ENCODE data around the gene GARNL3. TPM values are rescaled to one million over a fixed set of nuclear protein-coding genes. Genes with fewer than 3 reads are reported as not detected.

The GARNL3 gene
- total and polyA plus RNA-seq, 2 of the 13 experiments (the other 11 are each of a cell fraction or from before 2014, with no cell fraction given), result 3.9 to 11.0 TPM

GRCh38 chr9:127279717-127280285, 15.2 kb downstream of the GARNL3 start:
- BruUV-seq (replicated peaks), result no TSS peak
- no peak overlapping the region for H3K9ac ChIP-seq (ENCODE audit: insufficient read depth, low read depth, low read length)
- H4K20me1 ChIP-seq (ENCODE audit: insufficient read depth, low read length), result no peaks in the 10 kb centered on the region
- 83% methylated on average over 3 of the region's 3 CpGs for WGBS (ENCODE audit: low lambda C conversion rate)
- TF ChIP-seq ZNF20 (CRISPR knock-in tag; IDR thresholded peaks at IDR 0.05) (no peak), ZNF367 (CRISPR knock-in tag; IDR thresholded peaks at IDR 0.05; ENCODE audit: borderline replicate concordance) (no peak), ZNF720 (CRISPR knock-in tag; IDR thresholded peaks at IDR 0.05) (no peak), ZUFSP (CRISPR knock-in tag; IDR thresholded peaks at IDR 0.05; ENCODE audit: borderline replicate concordance) (no peak), E2F1 (CRISPR knock-in tag; IDR thresholded peaks at IDR 0.05) (no peak), NR3C1 (CRISPR knock-in tag; IDR thresholded peaks at IDR 0.05) (no peak), POLR2AphosphoS5 (IDR thresholded peaks at IDR 0.05; ENCODE audit: low read depth, low read length) (no peak), TBX3 (IDR thresholded peaks at IDR 0.05; ENCODE audit: borderline replicate concordance) (no peak), ZFY (CRISPR knock-in tag; IDR thresholded peaks at IDR 0.05) (no peak), ZNF296 (CRISPR knock-in tag; conservative IDR thresholded peaks at IDR 0.05) (no peak), SNAPC5 (CRISPR knock-in tag; IDR thresholded peaks at IDR 0.05; ENCODE audit: borderline replicate concordance) (no peak), ZNF746 (CRISPR knock-in tag; IDR thresholded peaks at IDR 0.05) (no peak), SNAPC2 (CRISPR knock-in tag; IDR thresholded peaks at IDR 0.05) (no peak), MEF2D (CRISPR knock-in tag; IDR thresholded peaks at IDR 0.05) (no peak), ZNF451 (CRISPR knock-in tag; IDR thresholded peaks at IDR 0.05) (no peak)
- ATAC-seq (no peak), FAIRE-seq (no peak), DNase-seq (ENCODE audit: low spot score) (peak; percentile 25)
- no peaks in the 10 kb centered on the region for H3K27me3 ChIP-seq (ENCODE audit: control insufficient read depth in 1 of 2, insufficient read depth in 2 of 2, low read length in 2 of 2)
- ChIA-PET POLR2A (no interaction called here), CTCF (ENCODE audit: low intra/inter-chr PET ratio, low total read pairs) (no interaction called here)
- H3K36me3 ChIP-seq (replicated peaks in 1 of 2; ENCODE audit: control insufficient read depth in 1 of 2, insufficient read depth in 2 of 2, low read length in 2 of 2), result no peaks in the 10 kb centered on the region
- no peaks in the 10 kb centered on the region for H3K79me2 ChIP-seq (ENCODE audit: insufficient read depth, low read length)
- no peak overlapping the region for H3K4me3 ChIP-seq (replicated peaks in 1 of 3; ENCODE audit: insufficient read depth in 1 of 3, low read depth in 2 of 3, low read length in 3 of 3)
- 0 out of 2 replicates have a peak, but pooled peaks cover 6% of the 10 kb centered on the region for H3K4me1 ChIP-seq (ENCODE audit: insufficient read depth, low read length)
- in situ Hi-C loops (cut with HindIII; ENCODE audit: extremely low pct_ligation_motif_present, low pct_unique_long_range_greater_than_20kb) (no loop called here), intact Hi-C loops (cut with micrococcal nuclease; ENCODE audit: unreplicated experiment) (no loop called here)
- no peak overlapping the region for H3K27ac ChIP-seq (ENCODE audit: extremely low read length, insufficient read depth, low read length)
- H2AFZ ChIP-seq (ENCODE audit: low read length), result no peak overlapping the region
- H3K4me2 ChIP-seq (ENCODE audit: low read depth, low read length), result no peak overlapping the region
- no peaks in the 10 kb centered on the region for H3K9me3 ChIP-seq (ENCODE audit: low read length)
